HS-5 (cell line): ENCODE data around the gene ARHGAP9.
"Not testable (repeated sequence)": the region's sequence is repeated elsewhere in the genome, so short reads cannot be mapped to it uniquely, and the experiment has no call there.

Experiments
- DNase-seq: peaks from one replicate; pipeline ENCODE4 v3.0.0-alpha.2; 2012; ENCODE audit warnings: low read depth

Gene ARHGAP9

DNA sequence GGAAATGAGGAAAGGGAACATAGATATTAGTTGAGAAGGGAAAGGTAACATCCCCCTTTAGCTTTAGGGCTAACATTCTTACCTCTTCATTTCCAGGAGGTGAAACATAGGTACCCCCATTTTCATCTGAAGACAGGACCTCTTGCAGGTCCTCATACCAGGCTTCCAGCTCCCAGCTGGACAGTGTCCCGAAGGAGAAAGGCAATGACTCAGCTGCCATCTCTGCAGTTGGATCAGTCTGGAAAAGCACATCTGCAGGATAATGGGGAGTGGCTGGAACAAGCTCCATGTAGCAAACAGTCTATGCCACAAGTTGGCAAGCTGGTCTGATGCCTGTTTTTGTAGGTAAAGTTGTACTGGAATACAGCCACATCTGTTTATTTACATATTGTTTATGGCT lies 37.5 kb upstream of the ARHGAP9 start:
- DNase-seq: no peak

DNA sequence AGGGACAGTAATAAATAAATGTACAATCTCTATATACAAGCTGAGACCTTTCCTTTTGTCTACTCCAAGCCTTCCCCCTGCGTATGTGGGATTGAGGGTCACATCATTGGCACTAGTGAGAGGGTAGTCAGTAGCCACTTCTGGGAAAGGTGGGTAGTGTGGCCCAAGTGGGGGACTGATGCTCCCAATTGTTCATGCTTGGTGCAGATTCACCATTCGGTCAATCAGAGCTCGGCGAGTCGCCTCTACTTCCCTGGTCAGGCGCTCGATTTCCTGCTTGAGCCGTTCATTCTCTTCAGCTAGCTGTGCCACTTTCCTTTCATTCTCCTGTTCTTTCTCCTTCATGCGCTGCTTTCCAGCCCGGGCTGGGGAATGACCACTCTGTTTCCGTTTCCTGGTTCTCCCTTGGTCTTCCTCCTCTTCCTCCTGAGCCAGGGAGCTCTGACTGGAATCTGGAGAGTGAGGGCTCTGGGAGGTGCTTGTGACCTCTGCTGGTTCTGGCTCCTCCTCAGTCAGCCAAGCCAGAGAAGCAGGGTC lies 37.0 kb upstream of the ARHGAP9 start:
- DNase-seq: no peak

DNA sequence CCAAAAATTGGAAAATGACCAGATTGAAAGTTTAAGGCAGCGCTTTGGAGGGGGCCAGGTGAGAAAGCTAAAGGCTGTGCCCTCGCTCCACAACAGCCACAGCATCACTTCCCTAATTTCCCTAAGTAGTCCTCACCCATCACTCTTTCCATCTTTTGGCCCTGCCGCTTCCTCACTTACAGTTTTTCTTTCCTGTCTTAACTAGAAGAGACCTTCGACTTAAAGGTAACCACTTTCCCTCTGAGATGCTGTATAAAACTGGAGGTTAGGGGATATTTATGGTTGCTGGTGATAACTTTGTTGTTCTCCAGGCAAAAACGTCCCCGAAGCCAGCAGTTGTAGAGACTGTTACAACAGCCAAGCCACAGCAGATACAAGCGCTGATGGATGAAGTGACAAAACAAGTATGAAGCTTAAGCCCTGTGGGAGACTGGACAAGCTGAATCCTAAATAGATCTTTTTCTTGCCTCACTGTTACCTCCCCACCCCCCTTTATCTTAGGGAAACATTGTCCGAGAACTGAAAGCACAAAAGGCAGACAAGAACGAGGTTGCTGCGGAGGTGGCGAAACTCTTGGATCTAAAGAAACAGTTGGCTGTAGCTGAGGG lies 36.4 kb upstream of the ARHGAP9 start:
- DNase-seq: no peak

DNA sequence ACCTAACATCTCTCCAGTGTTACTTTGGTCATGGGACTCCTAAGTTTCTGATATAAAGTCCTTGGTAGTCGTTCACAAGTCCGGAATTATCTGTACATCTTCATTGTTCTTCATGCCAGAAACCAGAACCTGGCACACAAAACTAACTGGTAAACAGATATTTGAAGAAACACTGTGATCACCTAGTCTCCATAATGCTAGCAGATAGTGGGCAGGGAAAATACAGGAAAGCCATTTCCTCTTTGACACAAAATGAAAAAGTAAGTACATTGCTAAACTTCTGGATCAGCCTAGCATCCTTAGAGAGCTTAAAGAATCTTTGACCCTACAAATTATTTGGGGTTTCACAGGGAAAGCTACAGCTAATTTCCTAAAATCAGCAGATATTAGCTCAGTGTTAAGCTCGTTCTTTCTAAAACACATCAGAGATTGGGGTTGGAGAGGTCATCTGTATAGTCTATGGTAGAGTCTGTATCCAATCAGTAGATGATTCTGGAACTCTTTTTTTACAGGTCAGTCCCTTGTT lies 35.8 kb upstream of the ARHGAP9 start:
- DNase-seq: no peak

DNA sequence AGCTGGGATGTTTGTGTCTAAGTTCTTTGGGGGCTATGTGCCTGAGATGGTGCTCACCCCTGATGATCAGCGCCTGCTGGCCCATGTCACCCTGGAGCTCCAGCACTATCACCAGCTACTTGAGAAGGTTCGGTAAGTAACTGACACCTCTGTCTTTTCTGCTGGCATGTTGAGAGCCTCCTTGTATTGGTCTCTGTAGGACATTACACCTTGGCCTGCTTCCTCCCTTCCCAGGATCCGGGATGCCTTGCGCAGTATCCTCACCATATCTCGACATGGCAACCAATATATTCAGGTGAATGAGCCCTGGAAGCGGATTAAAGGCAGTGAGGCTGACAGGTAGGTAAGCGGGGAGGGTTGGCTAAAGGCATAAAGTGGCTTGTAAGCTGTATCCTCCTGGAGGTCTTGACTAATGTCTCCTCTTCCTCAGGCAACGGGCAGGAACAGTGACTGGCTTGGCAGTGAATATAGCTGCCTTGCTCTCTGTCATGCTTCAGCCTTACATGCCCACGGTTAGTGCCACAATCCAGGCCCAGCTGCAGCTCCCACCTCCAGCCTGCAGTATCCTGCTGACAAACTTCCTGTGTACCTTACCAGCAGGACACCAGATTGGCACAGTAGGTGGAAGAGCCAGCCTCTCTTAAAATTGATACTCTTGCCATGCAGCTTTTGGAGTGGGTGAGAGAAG lies 35.2 kb upstream of the ARHGAP9 start:
- DNase-seq: no peak

DNA sequence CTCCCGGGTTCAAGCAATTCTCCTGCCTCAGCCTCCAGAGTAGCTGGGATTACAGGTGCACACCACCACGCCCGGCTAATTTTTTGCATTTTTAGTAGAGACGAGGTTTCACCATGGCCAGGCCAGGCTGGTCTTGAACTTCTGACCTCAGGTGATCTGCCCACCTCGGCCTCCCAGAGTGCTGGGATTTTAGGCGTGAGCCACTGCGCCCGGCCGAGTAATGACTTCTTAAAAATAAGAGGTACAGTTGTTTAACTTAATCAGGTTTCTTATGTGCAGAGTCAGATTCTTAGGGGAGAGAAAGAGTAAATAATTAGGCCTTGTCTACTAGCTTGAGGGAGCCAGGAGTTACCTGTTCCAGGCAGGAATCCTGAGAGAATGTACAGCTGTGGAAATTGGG lies 34.6 kb upstream of the ARHGAP9 start:
- DNase-seq: not testable (repeated sequence)

DNA sequence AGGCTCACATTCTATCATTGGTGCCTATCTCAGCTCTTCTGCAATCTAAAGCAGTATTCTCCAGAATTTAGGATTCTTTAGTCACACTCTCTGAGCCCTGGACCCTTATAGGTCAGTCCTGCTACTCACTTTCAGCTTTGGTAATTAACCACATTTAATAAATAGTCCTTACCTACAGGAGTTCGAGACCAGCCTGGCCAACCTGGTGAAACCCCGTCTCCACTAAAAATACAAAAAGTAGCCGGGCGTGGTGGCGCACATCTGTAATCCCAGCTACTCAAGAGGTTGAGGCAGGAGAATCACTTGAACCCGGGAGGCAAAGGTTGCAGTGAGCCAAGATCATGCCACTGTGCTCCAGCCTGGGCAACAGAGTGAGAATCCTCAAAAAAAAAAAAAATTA lies 34.0 kb upstream of the ARHGAP9 start:
- DNase-seq: not testable (repeated sequence)

DNA sequence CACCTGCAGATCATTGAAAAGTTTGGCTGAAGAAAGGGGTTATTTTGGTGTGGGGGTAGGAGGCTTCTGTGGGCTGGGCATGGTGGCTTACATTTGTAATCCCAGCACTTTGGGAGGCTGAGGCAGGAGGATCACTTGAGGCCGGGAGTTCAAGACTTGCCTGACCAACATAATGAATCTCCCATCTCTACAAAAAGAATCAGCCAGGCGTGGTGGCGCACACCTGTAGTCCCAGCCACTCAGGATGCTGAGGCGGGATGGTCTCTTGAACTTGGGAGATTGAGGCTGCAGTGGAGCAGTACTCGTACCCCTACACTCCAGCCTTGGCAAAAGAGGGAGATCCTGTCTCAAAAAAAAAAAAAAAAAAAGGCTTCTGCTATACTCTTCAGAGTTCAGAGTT lies 33.6 kb upstream of the ARHGAP9 start:
- DNase-seq: no peak

DNA sequence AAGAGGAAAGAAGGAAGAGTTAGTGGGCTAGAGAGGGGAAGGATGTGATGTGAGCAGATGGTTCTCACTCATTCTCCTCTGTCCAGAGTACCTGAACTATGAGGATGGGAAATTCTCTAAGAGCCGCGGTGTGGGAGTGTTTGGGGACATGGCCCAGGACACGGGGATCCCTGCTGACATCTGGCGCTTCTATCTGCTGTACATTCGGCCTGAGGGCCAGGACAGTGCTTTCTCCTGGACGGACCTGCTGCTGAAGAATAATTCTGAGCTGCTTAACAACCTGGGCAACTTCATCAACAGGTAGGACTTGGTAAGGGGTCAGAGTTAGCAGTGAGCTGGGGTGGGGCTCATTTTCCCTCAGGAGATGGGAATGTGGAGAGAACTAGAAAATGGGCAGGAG lies 33.0 kb upstream of the ARHGAP9 start:
- no peak for DNase-seq

DNA sequence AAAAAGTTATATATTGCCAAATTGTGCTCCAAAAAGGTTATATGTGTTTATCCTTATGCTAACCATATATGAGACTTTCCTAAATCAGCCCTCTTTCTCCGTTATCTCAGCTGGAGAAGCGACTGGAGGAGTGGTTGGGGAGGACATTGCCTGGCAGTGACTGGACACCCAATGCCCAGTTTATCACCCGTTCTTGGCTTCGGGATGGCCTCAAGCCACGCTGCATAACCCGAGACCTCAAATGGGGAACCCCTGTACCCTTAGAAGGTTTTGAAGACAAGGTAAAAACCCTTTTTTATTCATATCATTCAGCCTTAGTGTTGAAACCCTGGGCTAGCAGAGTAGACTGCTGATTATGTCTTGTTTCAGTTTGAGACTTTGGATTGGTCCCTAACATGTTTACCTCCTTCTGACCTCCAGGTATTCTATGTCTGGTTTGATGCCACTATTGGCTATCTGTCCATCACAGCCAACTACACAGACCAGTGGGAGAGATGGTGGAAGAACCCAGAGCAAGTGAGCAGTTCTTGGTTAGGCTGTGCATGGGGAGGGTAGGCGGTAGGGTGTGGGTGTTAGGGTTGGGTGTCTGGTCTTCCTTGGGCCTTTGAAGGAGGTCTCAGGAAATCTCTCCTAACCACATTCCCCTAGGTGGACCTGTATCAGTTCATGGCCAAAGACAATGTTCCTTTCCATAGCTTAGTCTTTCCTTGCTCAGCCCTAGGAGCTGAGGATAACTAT lies 32.1 kb upstream of the ARHGAP9 start:
- no peak for DNase-seq

DNA sequence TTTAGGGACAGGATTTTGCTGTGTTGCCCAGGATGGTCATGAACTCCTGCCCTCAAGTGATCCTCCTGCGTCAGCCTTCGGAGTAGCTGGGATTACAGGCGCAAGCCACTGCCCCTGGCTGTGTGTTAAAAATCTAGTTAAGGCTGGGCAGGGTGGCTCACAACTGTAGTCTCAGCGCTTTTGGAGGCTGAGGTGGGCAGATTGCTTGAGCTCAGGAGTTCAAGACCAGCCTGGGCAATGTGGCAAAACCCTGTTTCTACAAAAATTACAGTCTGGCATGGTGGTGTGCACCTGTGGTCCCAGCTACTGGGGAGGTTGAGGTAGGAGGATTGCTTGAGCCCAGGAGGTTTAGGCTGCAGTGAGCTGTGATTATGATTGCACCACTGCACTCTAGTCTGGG lies 31.5 kb upstream of the ARHGAP9 start:
- no peak for DNase-seq

DNA sequence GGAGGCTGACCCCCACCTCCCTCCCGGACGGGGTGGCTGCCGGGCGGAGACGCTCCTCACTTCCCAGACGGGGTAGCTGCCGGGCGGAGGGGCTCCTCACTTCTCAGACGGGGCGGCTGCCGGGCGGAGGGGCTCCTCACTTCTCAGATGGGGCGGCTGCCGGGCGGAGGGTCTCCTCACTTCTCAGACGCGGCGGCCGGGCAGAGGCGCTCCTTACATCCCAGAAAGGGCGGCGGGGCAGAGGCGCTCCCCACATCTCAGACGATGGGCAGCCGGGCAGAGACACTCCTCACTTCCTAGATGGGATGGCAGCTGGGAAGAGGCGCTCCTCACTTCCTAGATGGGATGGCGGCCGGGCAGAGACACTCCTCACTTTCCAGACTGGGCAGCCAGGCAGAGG lies 28.1 kb upstream of the ARHGAP9 start:
- DNase-seq: not testable (repeated sequence)

DNA sequence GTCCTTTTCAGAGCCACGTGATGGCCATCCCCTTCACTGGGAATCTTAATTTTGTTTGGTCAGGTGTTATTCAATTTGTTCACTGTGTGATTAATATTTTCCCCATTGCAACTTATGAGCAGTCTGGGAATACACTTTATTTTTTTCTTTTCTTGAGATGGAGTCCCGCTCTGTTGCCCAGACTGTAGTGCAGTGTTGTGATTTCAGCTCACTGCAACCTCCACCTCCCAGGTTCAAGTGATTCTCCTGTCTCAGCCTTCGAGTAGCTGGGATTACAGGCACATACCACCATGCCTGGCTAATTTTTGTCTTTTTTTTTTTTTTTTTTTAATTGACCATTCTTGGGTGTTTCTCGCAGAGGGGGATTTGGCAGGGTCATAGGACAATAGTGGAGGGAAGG lies 26.9 kb upstream of the ARHGAP9 start:
- not testable (repeated sequence) for DNase-seq

DNA sequence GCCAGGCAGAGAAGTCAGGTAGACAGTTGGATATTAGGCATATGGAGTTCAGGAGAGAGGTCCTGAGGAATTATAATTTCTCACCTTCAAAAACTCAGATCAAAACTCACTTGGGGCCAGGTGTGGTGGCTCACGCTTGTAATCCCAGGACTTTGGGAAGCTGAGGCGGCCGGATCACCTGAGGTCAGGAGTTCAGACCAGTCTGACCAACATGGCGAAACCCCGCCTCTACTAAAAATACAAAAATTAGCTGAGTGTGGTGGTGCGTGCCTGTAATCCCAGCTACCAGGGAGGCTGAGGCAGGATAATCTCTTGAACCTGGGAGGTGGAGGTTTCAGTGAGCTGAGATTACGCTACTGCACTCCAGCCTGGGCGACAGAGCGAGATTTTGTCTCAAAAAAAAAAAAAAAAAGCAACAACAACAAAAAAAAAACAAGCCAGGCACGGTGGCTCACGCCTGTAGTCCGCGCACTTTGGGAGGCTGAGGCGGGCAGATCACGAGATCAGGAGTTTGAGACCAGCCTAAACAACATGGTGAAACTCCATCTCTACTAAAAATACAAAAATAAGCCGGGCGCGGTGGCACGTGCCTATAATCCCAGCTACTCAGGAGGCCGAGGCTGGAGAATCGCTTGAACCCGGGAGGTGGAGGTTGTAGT lies 22.8 kb upstream of the ARHGAP9 start:
- DNase-seq: not testable (repeated sequence)

DNA sequence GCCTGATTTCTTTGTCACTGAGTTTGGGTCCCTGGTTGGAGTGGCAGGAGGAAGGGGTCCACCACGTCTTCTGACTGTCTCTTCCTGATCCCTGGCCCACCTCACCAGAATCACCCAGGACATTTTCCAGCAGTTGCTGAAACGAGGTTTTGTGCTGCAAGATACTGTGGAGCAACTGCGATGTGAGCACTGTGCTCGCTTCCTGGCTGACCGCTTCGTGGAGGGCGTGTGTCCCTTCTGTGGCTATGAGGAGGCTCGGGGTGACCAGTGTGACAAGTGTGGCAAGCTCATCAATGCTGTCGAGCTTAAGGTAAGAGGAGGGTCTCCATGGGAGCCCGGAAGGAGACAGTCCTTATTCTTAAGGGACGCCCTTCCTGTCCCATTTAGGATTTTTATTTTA lies 20.5 kb upstream of the ARHGAP9 start:
- DNase-seq: no peak

DNA sequence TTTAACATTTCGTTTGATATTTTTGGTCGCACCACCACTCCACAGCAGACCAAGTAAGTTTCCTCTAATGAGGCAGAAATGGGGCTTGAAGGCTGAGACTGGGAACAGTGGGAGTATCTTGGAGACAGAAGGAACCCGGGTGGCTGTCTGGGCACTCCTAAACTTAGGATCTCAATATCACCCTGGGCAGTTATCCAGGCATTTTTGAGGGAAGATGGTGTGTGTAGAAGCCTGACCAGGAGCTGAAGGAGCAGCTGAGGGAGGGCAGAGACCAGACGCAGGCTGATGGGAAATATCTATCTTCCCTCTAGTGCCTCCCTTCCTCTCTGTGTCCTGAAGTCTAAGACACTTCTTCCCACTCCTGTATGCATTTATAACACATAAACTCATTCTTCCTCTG lies 18.9 kb upstream of the ARHGAP9 start:
- no peak for DNase-seq

DNA sequence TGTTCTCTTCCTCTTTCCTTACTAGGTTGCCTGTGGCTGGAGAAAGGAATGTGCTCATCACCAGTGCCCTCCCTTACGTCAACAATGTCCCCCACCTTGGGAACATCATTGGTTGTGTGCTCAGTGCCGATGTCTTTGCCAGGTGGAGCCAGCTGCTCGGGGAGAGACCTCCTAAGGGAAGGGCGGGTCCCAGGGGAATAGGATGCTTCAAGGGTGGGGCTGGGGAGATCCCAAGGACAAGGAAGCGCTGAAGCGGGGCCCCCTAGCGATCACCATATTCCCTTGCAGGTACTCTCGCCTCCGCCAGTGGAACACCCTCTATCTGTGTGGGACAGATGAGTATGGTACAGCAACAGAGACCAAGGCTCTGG lies 18.5 kb upstream of the ARHGAP9 start:
- DNase-seq: no peak

DNA sequence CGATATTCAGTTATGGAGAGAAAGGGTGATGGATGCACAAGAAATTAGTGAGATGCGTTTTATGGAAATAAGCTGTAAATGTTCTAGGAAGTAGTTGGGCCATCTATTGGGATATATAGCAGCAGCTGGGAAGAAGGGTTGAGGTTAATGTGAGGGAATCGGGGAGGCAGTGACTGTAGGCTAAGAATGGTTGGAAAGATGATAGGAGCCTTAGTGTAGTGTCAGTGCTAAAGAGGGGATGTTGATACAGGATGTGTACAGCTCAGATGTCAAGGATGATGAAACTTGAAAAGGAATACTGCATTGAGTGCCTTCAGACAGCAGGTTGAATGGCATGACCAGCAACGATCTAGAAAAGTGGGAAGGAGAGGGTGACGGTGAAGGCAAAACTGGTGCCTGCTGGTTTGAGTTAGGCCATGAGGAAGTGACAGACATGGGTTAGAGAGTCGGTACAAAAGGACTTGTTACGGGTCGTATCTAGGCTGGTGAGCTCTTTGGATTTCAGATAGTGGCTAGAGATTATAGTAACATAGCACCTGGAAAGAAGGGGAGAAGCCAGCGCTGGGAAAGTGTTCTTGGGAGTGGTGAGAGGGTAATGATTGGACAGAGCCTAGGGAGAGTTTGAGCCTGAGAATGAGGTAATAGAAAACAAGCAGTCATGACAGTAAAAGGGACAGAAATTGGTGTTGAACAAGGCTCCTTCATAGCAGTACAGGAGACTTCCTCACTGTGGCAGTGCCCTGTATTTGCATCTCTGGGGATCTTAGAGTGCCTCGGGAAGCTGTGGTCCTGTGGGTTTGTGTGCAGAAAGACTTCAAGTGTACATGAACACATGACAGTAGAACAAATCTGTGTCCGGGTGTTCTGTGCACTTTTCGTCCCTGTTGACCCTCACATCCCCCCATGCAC lies 17.8 kb upstream of the ARHGAP9 start:
- DNase-seq: no peak

DNA sequence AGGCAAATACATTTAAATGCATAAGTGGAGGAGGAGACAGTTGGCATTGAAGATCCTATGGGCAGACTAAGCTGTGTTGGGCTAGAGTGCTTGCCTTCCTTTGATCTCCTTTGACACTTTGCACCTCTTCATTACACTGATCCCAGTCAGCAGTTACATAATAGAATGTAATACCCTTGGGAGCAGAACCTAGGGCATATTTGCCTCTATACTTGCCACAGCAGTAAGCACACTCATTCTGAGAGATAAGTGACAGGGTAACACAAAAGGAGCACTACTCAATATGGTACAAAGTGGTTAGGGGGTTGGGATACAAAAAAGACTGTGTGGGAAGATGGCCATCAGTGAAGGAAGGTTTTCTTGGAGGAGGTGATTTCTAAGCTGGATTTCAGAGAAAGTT lies 17.2 kb upstream of the ARHGAP9 start:
- no peak for DNase-seq

DNA sequence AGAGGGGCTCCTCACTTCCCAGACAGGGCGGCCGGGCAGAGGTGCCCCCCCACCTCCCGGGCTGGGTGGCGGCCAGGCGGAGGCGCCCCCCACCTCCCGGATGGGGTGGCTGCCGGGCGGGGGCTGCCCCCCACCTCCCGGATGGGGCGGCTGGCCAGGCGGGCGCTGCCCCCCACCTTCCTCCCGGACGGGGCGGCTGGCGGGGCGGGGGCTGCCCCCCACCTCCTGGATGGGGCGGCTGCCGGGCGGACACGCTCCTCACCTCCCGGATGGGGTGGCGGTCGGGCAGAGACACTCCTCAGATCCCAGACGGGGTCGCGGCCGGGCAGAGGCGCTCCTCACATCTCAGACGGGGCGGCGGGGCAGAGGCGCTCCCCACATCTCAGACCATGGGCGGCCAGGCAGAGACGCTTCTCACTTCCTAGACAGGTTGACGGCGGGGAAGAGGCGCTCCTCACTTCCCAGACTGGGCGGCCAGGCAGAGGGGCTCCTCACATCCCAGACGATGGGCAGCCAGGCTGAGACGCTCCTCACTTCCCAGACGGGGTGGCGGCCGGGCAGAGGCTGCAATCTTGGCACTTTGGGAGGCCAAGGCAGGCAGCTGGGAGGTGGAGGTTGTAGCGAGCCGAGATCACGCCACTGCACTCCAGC lies 15.5 kb upstream of the ARHGAP9 start:
- not testable (repeated sequence) for DNase-seq
